Ectodermal cell (in vitro differentiated cells): ENCODE data around the gene TRIM58.

ENCODE experiments used
- H3K27ac ChIP-seq: 2 replicates; pipeline ENCODE4 v1.7.0; 2013; ENCODE audit warnings: mild to moderate bottlenecking, low read depth, low read length; ENCODE audit not compliant: insufficient read depth, poor library complexity, severe bottlenecking
- H3K27me3 ChIP-seq: 2 replicates; pipeline ENCODE4 v1.7.0; 2013; ENCODE audit warnings: mild to moderate bottlenecking, low read length; ENCODE audit not compliant: insufficient read depth, control insufficient read depth, poor library complexity, severe bottlenecking
- H3K36me3 ChIP-seq: one replicate; pipeline ENCODE4 v1.7.0; 2013; ENCODE audit warnings: low read length; ENCODE audit not compliant: control insufficient read depth, insufficient read depth
- H3K4me1 ChIP-seq: one replicate; pipeline ENCODE4 v1.7.0; 2013; ENCODE audit warnings: low read length; ENCODE audit not compliant: control insufficient read depth, insufficient read depth
- H3K4me3 ChIP-seq: 2 replicates; pipeline ENCODE4 v1.7.0; 2013; ENCODE audit warnings: low read depth, low read length, control low read depth; ENCODE audit not compliant: insufficient read depth
- H3K9me3 ChIP-seq: 2 replicates; pipeline ENCODE4 v1.7.0; 2013; ENCODE audit warnings: mild to moderate bottlenecking, low read length, moderate library complexity; ENCODE audit not compliant: control insufficient read depth
- whole genome bisulfite sequencing, 2 experiments: methylation state at CpG; one replicate each; pipeline ENCODE4 v1.1.7; 2013; ENCODE audit warnings: missing lambda C conversion rate in 2 of 2; 5-methylcytosine and 5-hydroxymethylcytosine counted together

TRIM58 gene

GRCh38 chr1:247845011-247845692 is 11.8 kb upstream of the TRIM58 start:
- H3K9me3 ChIP-seq: no peaks in the 10 kb centered on the region
- no peak overlapping the region for H3K27ac ChIP-seq
- H3K27me3 ChIP-seq: no peaks in the 10 kb centered on the region
- H3K4me1 ChIP-seq: no peaks in the 10 kb centered on the region
- H3K36me3 ChIP-seq: no peaks in the 10 kb centered on the region
- WGBS, 2 experiments: 80% methylated on average over 12 of the region's 12 CpGs
- H3K4me3 ChIP-seq: no peak overlapping the region

- Histone ChIP-seq H3K27me3 (no peaks in the 10 kb centered on the region), H3K27ac (no peak overlapping the region), H3K4me1 (no peaks in the 10 kb centered on the region), H3K9me3 (no peaks in the 10 kb centered on the region), H3K4me3 (no peak overlapping the region), H3K36me3 (no peaks in the 10 kb centered on the region)
- 85 to 92% methylated on average over 5 of the region's 5 CpGs for WGBS, 2 experiments
These were observed 11.3 kb upstream of the TRIM58 start for GRCh38 chr1:247845693-247846017.

GRCh38 chr1:247848346-247848745 is 8.6 kb upstream of the TRIM58 start:
- 85 to 88% methylated on average over 6 to 7 of the region's 7 CpGs for WGBS, 2 experiments
- no peaks in the 10 kb centered on the region for H3K9me3 ChIP-seq

GRCh38 chr1:247849616-247850015 is 7.4 kb upstream of the TRIM58 start:
- Histone ChIP-seq H3K4me3 (no peak overlapping the region), H3K9me3 (no peaks in the 10 kb centered on the region), H3K4me1 (no peaks in the 10 kb centered on the region), H3K27ac (no peak overlapping the region), H3K27me3 (no peaks in the 10 kb centered on the region), H3K36me3 (no peaks in the 10 kb centered on the region)
- no CpG with 5 or more reads among the region's 1 CpG for WGBS, 2 experiments

More at GRCh38 chr1:247848346-247848745, 8.6 kb upstream of the TRIM58 start:
- Histone ChIP-seq H3K4me3 (no peak overlapping the region), H3K4me1 (no peaks in the 10 kb centered on the region), H3K36me3 (no peaks in the 10 kb centered on the region), H3K27ac (no peak overlapping the region), H3K27me3 (no peaks in the 10 kb centered on the region)

- H3K36me3 ChIP-seq: no peaks in the 10 kb centered on the region
- no peaks in the 10 kb centered on the region for H3K9me3 ChIP-seq
- H3K4me3 ChIP-seq: no peak overlapping the region
- no peak overlapping the region for H3K27ac ChIP-seq
- 86 to 87% methylated on average over 13 of the region's 14 CpGs for WGBS, 2 experiments
- H3K27me3 ChIP-seq: peaks cover 23% of the 10 kb centered on the region
- no peaks in the 10 kb centered on the region for H3K4me1 ChIP-seq
These were observed 2.0 kb upstream of the TRIM58 start for GRCh38 chr1:247854899-247855545.

GRCh38 chr1:247855911-247856310 is 1.1 kb upstream of the TRIM58 start:
- WGBS, 2 experiments: 77 to 78% methylated on average over 2 to 4 of the region's 4 CpGs
- peaks cover 23% of the 10 kb centered on the region for H3K27me3 ChIP-seq
- H3K4me1 ChIP-seq: no peaks in the 10 kb centered on the region
- H3K36me3 ChIP-seq: no peaks in the 10 kb centered on the region
- no peak overlapping the region for H3K4me3 ChIP-seq
- H3K27ac ChIP-seq: no peak overlapping the region
- H3K9me3 ChIP-seq: no peaks in the 10 kb centered on the region

GRCh38 chr1:247857985-247858619 is 1.1 kb downstream of the TRIM58 start:
- WGBS, 2 experiments: 74 to 79% methylated on average over 13 to 15 of the region's 15 CpGs
- no peak overlapping the region for H3K27ac ChIP-seq
- peaks cover 23% of the 10 kb centered on the region for H3K27me3 ChIP-seq
- no peaks in the 10 kb centered on the region for H3K4me1 ChIP-seq
- H3K9me3 ChIP-seq: no peaks in the 10 kb centered on the region
- no peaks in the 10 kb centered on the region for H3K36me3 ChIP-seq
- H3K4me3 ChIP-seq: peak overlapping the region; percentile 32

GRCh38 chr1:247862756-247863155 is 5.8 kb downstream of the TRIM58 start:
- Histone ChIP-seq H3K27me3 (peaks cover 8% of the 10 kb centered on the region), H3K4me1 (no peaks in the 10 kb centered on the region), H3K27ac (no peak overlapping the region), H3K9me3 (peaks cover 2% of the 10 kb centered on the region), H3K4me3 (no peak overlapping the region), H3K36me3 (no peaks in the 10 kb centered on the region)
- WGBS, 2 experiments: 72 to 80% methylated on average over 4 of the region's 4 CpGs

- H3K4me3 ChIP-seq: no peak overlapping the region
- no peak overlapping the region for H3K27ac ChIP-seq
- WGBS, 2 experiments: 86 to 88% methylated on average over 17 of the region's 17 CpGs
- H3K36me3 ChIP-seq: no peaks in the 10 kb centered on the region
- H3K4me1 ChIP-seq: no peaks in the 10 kb centered on the region
- H3K9me3 ChIP-seq: peaks cover 6% of the 10 kb centered on the region
- no peaks in the 10 kb centered on the region for H3K27me3 ChIP-seq
These were observed 7.7 kb downstream of the TRIM58 start for GRCh38 chr1:247864644-247865043.

GRCh38 chr1:247865416-247865815 is 8.4 kb downstream of the TRIM58 start:
- Histone ChIP-seq H3K4me1 (no peaks in the 10 kb centered on the region), H3K36me3 (no peaks in the 10 kb centered on the region), H3K27me3 (no peaks in the 10 kb centered on the region), H3K9me3 (peaks cover 6% of the 10 kb centered on the region), H3K27ac (no peak overlapping the region), H3K4me3 (no peak overlapping the region)
- 74 to 77% methylated on average over 6 of the region's 6 CpGs for WGBS, 2 experiments
